Activated T-helper 1 cell treated with Interleukin-2 at 50 U/mL for 16 hours (primary cell): ENCODE results near the gene MLXIP.
A peak's percentile ranks its signal among the peaks of the same experiment; 100 is the strongest.

Source experiments
- DNase-seq: peaks from one replicate; pipeline ENCODE4 v3.0.0-alpha.2; 2020; ENCODE audit warnings: low read depth

The MLXIP gene

DNA sequence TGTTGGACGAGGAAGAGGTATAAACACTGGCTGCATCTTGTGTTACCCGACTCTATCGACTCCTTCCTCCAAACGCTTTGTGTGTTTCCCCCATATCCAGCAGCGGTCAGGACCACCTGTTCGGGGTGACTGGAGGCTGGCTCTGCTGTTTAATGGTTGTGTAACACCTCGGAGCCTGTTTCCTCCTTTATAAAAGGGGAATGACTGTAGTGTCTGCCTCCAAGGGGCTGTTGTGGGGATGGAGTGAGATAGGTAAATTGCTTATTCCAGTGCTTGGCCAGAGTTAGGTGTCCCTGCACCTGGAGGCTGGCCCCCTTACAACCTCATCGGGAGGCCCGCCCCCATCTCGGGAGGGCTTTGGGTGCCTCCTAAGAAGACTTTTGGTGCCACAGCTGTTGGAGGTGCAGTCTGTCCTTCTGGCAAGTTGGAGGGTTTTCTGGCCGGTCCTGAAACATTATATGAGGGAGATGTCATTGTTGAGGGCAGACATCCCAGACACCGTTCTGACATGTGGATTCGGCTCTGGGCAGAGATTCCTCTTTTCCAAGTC lies 1.1 kb downstream of the MLXIP start:
- no peak for DNase-seq

GRCh38 chr12:122080149-122081082 lies 1.9 kb downstream of the MLXIP start:
- DNase-seq: no peak

DNA sequence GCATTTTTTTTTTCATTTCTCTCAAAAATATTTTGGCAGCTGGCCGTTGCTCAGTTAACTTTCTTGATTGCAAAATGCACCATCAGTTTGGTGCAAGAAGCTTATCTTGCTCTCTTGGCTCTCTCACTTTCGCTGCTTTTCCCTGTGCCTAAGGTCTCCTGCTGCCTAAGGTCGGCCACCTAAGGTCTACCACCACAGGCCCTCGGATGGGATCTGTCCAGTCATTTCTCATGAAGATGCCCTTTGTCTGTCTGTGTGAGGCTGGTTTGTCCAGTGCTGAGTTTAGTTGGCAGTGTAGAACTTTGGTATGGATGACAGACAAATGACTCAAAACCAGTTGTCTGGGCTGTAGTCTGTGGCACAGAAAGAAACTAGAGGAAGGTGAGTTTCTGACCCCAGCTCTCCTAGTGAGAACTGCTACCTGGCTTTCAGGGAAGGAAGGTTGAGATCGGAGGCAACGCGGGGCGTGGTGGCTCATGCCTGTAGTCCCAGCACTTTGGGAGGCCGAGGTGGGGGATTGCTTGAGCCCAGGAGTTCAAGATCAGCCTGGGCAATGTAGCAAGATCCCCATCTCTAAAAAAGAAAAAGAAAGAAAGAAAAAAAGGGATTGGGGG lies 2.6 kb downstream of the MLXIP start:
- no peak for DNase-seq

DNA sequence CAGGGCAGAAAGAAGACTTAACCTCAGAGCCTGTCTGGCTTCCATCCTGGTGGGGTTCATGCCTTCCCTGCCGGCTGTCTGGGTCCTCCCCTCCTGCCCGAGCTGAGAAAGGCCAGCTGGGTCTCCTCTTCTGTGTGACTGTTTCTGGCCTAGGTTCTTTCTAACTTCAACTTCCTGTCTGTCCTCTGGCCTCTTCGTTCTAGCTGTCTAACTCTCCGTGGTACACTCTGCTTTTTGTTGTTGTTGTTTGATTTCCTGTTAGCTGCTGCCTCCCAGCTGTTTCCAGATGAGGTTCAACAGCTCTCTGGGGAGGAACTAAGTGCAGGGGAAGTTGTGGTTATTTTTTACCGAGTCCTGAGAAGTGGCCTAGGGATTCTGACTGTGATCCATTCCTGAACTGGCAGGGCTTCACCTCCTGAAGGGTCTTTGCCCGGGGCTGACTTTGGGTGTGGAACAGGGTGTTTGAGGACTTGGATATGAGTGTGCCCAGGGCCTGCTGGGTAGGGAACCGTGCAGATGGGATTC lies 3.2 kb downstream of the MLXIP start:
- peak; percentile 23 for DNase-seq

DNA sequence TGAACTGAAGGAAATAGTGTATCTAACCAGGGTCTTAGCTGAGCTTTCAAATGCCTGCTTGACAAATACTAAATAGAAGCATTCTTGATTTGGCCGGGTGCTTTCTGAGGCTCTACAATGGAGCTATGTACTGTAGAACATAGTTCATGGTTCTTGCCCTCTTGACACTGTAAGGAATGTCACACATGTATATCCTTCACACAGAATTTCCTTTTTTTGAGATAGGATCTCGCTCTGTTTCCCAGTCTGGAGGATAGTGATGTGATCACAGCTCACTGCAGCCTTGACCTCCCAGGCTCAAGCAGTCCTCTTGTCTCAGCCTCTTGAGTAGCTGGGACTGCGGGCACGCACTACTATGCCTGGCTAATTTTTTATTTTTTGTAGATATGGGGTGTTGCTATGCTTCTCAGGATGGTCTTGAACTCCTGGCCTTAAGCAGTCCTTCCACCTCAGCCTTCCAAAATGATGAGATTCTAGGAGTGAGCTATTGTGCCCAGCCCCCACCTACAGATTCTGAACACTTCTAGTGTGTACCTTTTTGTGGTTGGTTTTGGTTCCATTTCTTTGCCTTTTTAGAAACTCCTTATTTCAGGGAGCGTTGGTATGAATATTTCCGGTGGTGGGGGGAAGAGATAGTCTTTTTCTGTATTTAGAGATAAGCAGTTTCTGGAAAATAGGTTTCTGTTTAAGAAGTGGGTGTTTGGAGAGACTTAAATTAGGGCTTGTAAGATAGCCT lies 4.2 kb downstream of the MLXIP start:
- no peak for DNase-seq

DNA sequence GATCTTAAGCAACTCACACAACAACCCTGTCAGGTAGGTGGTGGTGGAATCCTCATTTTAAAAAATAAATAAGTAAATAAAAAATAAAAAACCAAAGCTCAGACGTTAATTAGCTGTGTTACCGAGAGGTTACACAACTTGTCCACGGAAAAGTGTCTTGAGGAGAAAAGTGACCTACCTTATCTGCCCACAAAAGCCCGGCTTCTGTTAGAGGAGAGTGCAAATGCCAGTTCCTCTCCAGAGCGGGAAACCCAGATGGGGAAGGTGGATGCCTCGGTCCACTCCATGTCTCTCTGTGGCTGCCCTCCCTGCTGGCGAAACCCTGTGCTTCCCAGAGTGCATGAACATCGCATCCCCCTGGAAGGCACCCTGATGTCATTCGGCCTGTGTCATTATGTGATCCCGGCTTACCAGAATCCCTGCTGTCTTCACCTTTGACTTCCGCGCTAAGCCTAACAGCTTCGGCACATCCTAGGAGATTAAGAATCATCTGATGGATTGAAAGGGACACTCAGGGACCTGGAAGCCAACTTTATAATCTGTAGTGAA lies 6.4 kb downstream of the MLXIP start:
- no peak for DNase-seq

- DNase-seq: no peak
Observed at GRCh38 chr12:122085591-122085990, 7.0 kb downstream of the MLXIP start.

DNA sequence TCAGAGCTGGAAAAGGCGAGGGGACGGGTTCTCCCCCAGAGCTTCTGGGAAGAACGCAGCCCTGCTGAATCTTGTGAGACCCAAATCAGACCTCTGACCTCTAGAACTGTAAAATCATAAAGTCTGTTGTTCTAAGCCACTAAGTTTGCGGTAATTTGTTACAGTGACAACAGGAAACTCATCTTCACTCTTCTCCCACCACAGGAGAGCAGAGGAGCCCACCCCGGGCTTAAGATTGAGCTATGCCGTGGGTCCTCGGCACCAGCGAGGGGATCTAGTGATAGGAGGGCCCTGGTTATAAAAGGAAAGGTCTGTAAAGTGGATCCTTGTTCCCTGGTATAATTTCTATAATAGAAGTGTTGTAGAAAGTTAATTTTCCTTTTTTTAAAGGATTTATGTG lies 7.6 kb downstream of the MLXIP start:
- DNase-seq: no peak

GRCh38 chr12:122086641-122087285 lies 8.2 kb downstream of the MLXIP start:
- no peak for DNase-seq

DNA sequence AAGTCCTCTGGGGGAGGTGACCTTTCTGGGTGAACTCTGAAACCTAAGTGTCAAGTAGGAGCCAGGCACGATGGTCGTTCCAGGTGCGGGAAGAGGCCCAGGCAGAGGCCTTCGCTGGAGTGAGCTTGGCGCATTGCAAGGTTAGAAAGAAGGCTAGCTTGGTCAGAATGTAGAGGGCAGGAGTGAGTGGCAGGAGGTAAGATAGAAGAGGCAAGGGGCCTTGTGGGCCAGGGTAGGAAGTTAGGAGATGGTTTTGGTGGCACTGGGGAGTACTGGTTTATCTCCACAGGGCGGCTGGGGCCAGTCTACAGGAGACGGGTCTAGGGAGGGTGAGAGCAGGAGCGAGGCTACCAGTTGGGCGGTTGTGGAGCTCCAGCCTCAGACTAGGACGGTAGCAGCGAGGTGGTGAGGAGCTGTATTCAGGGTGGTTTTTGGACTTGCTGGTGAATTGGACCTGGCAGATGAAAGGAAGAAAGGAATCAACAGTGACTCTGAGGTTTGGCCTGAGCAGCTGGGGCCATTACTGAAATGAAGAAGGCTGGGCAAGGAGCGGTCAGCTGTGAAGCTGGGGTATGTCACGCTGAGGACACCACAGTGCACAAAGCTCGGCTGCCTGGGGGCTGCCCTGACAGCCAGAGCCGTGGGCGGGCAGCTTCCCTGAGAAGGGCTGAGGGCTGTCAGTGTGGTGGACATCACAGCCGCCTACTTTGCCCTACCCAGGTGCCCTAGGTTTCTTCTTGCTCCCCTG lies 9.0 kb downstream of the MLXIP start:
- no peak for DNase-seq

DNA sequence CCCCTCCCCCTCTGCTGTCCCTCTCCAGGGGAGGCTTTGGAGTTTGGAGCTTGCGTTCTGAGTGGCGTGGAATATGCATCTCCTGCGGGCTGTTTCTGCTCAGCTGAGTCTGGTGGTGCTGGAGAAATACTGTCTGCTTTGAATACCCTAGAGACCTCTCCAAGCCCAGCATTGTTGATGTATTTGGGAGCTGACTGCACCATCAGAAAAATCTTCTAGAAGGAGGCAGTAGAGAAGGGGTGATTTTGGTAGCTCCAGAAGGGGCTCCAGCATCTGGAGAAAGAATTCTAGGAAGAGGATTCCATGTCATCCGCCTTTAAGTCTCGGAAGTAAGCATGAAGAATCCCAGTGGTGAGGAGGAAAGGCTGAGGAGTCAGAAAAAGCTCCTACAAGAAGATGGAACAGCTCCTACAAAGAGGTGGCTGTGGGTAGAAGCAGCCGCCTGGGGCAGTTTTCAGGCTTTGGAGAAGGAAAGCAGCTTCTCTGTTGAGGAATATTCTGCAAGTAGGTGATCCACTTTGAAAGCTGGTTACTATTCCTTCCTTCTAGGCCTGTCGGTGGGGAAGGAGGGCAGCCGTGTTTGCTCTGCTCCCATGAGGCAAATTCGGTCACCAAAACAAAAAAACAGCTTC lies 9.7 kb downstream of the MLXIP start:
- DNase-seq: no peak

- DNase-seq: no peak
Observed at GRCh38 chr12:122089077-122089476, 10.5 kb downstream of the MLXIP start.

DNA sequence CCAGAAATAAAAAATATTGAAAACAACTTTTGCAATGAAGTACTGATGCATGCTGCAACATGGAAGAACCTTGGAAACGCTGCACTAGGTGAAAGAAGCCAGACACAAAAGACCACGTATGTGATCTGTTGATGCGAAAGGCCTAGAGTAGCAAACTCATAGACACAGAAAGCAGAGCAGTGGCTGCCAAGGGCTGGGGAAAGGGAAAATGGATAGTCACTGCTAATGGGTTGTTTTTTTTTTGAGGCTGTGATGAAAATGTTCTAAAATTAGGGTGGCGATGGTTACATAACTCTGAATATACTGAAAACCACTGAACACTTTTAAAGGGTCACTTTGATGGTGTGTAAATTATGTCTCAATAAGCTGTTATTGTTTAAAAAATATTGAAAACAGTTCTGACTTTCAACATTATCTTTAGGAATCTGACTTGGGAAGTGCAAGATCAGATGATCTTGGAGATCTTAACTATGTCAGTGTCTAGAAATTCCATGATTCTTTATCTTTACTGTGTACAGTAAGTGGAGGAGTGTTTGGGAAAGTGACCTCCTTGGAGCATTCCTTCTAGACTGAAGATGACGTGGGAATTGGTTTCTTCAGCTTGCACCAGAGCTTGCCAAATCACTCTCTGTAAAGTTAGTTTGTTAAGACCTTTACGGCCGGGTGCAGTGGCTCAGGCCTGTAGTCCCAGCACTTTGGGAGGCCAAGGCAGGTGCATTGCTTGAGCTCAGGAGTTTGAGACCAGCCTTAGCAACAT lies 12.4 kb downstream of the MLXIP start:
- no peak for DNase-seq

DNA sequence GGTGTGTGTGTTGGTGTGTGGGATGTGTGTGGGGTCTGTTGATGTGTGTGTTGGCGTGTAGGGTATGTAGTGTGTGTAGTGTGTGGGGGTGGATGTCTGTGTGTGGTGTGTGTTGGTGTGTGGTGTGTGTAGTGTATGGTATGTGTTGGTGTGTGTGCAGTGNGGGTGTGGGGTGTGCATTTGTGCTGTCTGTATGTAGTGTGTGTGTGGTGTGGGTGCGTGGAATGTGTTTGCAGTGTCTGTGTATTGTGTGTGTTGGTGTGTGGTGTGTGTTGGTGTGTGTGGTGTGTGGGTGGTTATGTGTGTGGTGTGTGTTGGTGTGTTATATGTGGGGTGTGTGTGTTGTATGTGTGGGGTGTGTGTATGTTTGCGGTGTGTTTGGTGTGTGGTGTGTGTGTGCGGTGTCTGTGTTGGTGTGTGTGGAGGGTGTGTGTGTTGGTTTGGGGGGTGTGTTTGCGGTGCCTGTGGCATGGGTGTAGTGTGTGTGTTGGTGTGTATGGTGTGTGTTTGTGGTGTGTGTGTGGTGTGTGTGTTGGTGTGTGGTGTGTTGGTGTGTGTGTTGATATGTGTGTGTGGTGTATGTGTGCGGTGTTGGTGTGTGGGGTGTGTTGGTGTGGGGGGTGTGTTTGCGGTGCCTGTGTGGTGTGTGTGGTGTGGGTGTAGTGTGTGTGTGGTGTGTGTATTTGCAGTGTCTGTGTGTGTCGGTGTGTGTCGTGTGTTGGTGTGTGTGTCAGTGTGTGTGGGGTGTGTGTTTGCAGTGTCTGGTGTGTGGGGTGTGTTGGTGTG lies 14.7 kb downstream of the MLXIP start:
- no peak for DNase-seq

GRCh38 chr12:122094137-122094734 lies 15.7 kb downstream of the MLXIP start:
- DNase-seq: no peak

DNA sequence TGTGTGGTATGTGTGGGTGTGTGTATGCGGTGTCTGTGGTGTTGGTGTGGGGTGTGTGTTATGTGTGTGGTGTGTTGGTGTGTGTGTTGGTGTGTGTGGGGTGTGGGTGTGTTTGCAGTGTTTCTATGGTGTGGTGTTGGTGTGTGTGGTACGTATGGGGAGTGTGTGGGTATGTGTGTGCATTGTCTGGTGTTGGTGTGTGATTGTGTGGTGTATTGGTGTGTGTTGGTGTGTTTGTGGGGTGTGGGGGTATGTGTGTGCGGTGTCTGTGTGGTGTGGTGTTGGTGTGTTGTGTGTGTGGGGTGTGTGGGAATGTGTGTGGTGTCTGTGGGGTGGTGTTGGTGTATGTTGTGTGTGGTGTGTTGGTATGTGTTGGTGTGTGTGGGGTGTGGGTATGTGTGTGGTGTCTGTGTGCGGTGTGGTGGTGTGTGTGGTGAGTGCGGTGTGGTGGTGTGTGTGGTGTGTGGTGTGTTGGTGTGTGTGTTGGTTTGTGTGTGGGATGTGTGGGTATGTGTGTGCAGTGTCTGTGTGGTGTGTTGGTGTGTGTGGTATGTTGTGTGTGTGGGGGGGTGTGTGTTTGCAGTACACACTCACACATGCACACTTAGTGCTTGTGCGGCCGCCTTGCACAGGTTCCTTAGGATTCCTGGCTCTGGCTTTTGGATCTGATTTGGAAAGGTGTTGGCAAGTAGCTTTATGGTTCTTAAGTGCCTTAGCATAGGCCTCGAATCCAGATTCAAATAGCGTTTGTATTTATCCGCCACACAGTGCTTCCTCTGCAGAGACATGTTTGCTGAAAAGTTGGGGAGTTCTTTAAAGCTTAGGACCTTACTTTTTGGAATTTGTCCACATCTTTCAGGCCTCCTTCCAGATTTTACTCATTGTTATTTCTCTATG lies 16.4 kb downstream of the MLXIP start:
- no peak for DNase-seq

GRCh38 chr12:122096014-122096413 lies 17.5 kb downstream of the MLXIP start:
- DNase-seq: no peak
